Stromal cell of bone marrow (primary cell): Measurements from ENCODE around the gene PDCL3.
A peak's percentile ranks its signal among the peaks of the same experiment; 100 is the strongest.

Experiments used
- DNase-seq: peaks from one replicate; pipeline ENCODE4 v3.0.0-alpha.2; 2012; ENCODE audit warnings: low read depth

PDCL3 gene

GRCh38 chr2:100561191-100561590, 1.6 kb upstream of the PDCL3 start:
- no peak for DNase-seq

DNA sequence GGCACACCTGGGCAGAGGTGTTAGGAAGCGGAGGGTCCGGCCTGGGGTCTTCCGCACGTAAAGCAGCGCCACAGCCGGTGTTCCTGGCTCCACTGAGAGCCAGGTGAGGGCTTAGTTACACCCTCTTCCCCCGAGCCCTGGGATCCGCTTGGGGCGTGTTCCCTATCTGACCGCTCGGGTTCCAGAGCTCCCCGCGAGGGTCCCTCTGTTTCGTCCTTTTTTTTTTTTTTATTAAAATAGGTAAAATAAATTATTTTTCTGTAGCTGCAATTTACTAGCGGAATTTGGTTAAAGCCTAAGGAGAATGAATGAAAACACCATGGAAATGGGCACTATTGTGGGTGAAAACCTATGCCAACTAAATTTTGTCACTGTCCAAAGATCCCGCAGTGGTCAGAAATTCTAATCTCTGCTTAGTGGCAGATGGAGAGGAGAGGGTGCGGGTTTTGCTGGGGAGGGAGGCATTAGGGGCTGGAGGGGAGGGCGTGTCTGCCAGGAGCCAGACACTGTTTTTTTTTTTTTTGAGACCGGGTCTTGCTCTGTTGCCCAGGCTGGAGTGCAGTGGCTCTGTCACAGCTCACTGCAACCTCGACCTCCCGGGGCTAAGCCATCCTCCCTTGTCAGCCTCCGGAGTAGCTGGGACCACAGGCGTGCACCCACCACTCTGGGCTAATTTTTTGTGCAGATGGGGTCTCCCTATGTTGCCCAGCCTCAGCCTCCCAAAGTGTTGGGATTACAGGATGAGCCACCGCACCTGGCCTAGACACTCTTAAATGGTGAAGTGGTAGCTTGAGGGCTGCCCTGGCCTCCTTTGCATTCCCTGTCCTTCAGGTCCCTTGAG, 834 bp downstream of the PDCL3 start:
- DNase-seq: no peak

- DNase-seq: no peak
These were observed 6.2 kb downstream of the PDCL3 start for GRCh38 chr2:100568989-100569388.

DNA sequence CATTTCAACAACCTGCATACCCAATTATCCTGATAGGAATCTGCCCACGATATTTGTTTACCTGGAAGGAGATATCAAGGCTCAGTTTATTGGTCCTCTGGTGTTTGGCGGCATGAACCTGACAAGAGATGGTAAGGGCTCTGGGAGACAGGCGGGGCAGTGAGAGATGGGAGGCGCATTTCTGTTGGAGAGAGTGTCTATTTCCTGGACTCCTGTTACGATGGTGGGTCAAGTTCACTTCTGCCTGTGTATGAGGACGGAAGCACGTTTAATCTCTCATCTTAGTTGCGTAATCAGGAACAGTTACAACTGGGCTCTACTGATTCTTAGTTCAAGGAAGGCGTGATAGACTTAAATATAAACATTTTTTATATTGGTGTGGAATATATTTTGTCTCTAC, 8.9 kb downstream of the PDCL3 start:
- no peak for DNase-seq

GRCh38 chr2:100577777-100578176, 15.0 kb downstream of the PDCL3 start:
- DNase-seq: peak; percentile 13

DNA sequence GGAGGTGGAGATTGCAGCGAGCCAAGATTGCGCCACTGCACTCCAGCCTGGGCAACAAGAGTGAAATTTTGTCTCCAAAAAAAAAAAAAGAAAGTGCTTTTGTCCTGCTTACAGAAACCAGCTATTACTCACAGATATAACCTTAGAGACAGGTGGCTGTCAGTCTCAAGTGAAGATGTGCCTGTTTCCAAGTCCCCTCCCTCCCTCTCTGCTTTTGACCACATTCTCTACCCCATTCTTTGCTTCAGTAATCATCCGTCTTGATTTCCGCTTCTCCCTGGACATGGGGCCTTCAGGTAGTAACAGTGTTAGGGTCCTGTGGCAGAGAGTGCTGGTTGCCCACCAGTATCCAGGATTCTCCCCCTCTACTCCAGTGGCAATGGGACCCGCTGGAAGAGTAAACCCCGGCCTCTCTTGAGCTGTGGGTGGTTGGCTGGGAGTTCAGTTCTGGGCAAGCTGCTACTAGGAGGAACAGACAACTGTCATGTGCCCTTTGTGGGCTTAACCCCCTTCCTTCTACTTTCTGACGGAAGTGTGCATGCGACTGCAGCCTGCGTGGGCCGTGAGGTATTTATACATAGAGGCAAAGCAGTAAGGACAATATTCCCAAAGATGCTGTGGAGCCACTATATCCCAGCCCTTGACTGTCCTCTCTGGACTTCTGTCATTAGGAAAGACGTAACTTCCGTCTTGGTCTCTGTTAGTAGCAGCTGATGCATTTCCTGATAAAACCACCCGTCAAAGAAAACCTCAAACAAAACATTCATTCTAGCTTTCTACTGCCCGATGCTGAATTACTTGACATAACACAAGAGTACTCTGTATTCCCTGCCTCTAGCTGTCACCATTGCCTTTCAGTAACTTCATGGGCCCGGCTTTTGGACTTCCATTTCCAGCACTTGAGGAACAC, 17.8 kb downstream of the PDCL3 start:
- no peak for DNase-seq

DNA sequence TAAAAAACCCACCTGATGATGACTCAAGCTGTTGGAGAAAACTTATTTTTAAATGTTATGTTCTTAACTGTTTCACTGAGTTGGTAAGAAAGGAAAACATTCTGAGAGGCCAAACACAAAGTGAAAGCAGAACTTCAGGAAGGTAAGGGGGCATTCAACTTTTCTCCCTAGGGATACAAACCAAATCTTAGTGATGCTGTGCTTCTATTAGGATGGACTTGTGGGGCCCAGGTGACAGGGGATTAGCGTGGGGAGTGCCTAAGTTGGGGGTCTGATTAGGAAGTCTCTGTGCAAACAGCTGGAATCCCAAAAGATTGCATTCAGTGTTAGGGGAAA, 18.5 kb downstream of the PDCL3 start:
- DNase-seq: no peak

DNA sequence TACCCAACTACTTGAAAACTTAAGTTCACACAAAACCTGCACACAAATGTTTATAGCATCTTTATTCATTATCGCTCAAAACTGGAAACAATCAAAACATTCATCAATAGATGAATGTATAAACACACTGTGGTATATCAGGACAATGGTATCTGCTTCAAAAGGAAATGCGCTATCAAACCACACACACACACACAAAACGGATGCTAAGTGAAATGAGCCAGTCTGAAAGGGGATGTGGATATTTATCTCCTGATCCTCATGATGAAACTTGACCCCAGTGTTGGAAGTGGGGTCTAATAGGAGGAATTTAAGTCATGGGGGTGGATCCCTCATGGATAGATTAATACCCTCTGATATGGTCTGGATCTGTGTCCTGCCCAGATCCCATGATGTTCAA, 22.0 kb downstream of the PDCL3 start:
- DNase-seq: no peak

- peak; percentile 28 for DNase-seq
These were observed 25.4 kb downstream of the PDCL3 start for GRCh38 chr2:100588071-100588786.

DNA sequence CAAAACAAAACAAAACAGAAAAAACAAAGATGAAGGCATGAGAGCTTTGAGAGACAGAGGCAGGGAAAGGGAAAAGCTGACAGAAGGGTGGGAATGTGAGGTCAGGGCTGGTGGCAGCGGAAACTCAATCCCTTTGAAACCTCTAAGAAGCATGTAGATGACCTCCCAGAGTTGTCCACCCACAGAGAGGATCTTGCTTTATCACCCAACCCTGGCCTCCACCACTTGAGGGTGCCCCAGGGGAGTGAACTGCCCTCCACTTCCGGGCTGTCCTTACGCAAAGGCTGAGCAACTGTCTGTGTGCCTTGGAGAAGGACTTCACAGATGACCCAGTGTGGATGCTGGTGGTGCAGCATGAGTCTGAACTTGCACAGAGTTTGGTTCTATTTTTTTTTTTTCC, 26.7 kb downstream of the PDCL3 start:
- no peak for DNase-seq

GRCh38 chr2:100592226-100592625, 29.4 kb downstream of the PDCL3 start:
- no peak for DNase-seq

DNA sequence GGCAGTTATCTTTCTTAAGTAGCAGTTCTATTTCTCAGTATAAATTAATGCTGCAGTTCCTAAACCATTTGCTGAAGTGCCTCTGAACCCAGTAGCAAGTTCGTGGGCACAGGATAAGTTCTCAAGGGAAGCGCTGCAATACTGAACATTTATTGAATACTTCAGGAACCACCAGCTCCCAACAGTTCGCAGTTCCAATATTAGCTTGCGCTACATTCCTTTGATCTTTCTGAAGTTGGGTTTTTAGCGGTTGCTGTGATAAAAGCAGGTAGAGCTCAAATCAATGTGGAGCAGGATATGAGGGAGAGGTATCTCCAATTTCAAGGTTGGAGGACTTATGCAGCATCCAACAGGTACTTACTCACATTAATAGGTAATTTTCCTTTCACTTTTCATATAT, 33.7 kb downstream of the PDCL3 start:
- DNase-seq: no peak

- DNase-seq: no peak
These were observed 36.8 kb downstream of the PDCL3 start for GRCh38 chr2:100599566-100599965.

- DNase-seq: no peak
These were observed 38.9 kb downstream of the PDCL3 start for GRCh38 chr2:100601661-100602060.

DNA sequence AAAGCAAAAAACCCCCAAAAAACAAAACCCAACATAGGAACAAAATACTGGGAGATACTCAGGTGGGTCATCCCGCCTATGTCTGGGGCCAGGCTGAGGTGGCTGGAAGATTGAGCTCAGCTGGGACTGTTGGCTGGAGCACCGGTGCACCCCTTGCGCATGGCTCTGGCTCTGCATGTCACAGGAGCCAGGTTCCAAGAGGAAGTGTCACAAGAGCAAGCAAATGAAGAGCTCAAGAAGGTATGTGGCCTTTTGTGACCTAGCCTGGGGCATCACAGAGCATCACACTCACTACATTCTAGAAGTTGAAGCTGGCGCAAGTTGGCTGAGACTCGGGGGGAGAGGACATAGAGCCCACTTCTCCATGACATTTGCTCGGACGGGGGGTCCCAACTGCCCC, 40.6 kb downstream of the PDCL3 start:
- DNase-seq: no peak

DNA sequence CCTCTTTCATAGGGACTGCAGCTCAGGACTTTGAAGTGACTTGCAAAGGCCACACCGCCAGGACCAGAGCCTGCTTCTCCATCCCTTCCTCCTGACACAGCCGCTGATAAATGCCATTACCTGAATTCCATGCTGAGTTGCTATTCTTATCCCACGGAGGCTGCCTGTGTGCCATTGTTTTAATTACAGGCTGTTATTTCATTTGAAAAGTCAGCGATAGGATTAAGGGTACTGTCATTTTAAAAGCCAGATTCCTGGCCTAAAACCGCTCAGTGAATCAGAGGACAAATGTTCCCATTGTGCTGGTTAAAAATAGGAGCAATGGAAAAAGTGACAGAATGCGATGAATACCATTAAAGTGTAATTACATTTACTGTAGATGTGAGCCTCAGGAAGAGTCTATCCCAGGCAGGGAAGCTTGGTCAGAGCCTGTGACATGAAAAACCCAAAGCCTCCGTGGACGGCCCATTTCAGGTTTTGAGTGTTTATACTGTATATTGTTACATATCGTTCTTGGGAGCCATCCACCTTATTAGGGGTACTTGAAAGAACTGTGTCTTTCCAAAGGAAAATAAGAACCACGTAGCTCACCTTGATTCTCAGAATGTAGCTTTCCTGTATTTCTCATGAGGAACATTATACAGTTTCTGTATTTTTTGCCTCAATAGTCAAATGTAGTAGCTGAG, 41.3 kb downstream of the PDCL3 start:
- peak; percentile 52 for DNase-seq

DNA sequence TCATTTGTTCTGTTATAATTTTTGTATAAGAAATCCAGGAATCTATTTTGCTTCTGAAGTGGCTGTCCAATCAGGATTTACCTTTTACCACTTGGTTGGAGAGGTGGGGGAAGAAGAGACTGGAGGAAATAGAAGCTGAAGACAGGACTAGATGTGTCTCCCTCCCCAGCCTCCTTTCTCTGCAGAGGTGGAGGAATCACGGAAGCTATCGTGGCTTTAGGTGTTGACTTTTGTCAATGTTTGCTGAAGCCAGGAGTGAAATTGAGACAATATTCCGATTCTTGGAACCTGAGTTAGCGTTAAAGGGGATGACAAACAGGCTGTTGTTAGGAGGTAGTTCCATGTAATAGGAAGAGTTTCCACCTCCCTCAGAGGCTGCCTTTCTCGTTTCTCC, 43.5 kb downstream of the PDCL3 start:
- DNase-seq: no peak

DNA sequence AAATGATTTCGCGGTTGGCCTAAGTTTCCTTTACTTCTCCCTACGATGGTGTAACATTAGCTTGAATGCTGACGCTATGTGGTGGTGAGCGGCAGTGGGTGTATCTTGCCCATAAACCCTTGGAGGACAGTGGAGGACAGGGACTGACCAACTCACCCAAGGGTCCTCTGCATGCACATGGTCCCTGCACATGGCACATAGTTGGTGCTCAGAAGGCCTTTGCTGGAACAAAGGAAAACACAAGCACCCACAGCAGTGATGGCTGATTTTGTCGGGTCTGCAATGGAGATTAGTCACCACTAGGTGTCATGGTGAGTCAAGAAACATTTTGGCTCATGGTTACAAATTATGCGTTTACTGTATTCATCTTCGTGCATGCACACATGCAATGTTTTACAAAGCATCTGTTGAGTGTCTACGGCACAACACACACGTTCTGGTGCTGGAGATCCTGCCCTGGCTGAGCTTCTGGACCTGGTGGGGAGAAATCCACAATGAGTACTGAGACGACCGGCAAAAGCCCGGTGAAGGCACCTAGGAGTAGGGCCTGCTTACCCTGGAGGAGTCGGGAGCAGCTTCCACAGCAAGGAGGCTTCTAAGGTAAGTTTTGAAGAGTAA, 44.0 kb downstream of the PDCL3 start:
- peak; percentile 31 for DNase-seq

GRCh38 chr2:100610381-100610831, 47.6 kb downstream of the PDCL3 start:
- peak; percentile 25 for DNase-seq

- no peak for DNase-seq
These were observed 48.6 kb downstream of the PDCL3 start for GRCh38 chr2:100611079-100612029.
